NCI-H128 (cell line): ENCODE measurements around the gene BNC2.
A peak's percentile ranks its signal among the peaks of the same experiment; 100 is the strongest.

Experiments used
- DNase-seq: peaks from one replicate; lab custom pipeline; 2025; ENCODE audit not compliant: unreplicated experiment; lab: John Stamatoyannopoulos, UW

BNC2 gene

GRCh38 chr9:16611001-16611400, 259.5 kb downstream of the BNC2 start:
- no peak for DNase-seq

DNA sequence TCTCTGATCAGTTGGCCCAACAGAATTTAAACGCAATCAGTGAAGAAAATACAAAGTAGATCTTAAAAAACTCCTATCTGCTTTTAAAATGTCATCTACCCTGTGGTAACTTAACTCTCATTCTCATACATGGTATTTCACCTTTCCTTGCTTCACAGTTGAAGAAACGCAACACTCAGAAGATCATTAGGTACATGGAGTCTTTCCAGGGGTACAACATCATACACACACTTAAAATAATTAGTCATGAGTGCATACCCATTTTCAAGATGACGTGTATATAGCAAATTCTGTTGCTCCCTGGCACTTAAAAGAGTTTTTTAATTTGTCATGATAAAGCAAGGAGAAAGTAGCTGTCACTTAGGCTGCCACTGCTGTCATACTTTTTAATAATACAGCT, 259.9 kb downstream of the BNC2 start:
- no peak for DNase-seq

DNA sequence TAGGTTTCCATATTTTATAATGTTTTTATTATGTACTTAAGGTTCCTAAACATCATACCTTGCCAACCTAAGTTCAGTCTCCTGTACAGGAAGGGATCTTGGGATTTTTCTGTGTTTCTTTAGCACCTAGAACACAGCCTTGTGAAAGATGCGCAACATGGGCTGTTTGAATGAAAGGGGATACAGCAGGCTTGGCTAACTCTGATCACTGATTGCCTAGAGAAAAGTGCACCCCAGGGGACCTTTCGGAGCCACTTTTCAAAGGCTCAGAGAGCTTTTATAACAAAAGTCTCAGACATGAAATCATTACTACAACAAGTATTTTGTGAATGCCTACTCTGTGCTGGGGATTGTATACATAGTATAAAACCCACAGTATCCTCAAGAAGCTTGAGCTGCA, 261.6 kb downstream of the BNC2 start:
- DNase-seq, result no peak

DNA sequence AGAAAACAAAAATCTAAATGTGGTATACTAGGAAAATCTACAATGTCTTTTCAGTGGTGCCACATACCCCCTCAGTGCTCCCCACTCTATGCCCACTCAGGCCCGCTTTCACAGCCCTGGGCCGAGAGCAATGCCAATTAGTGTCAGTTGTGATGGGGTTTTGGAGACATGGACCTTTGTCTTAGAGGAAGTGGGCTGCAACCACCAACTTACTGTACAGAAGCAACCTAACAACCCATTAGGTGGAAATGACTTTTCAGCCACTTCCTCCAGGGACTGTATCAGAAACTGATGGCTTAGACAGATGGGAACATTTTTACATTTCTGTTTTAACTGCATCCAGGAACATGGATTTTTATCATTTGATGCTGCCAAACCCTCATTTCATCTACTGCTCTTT, 268.0 kb downstream of the BNC2 start:
- no peak for DNase-seq

GRCh38 chr9:16601991-16602390, 268.5 kb downstream of the BNC2 start:
- DNase-seq, result no peak

GRCh38 chr9:16598316-16598715, 272.2 kb downstream of the BNC2 start:
- DNase-seq, result no peak

DNA sequence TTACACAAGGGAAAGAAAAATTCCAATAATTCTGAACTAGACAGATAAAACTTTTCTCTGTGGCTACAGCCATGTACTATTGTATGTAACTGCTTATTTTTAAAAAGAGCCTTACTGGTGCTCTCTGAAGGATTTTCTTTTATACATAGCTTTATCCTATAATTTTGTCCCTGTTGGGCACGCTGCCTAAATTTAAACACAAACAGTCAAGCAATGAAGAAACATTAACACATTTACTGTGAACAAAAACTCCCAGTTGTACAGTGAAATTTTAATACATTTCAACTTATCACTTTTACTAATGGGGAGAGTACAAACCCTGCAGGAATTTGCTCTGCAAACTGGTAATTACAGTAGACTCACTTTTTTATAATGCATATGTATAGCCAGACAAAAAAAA, 273.3 kb downstream of the BNC2 start:
- DNase-seq, result no peak

GRCh38 chr9:16595227-16595626, 275.2 kb downstream of the BNC2 start:
- no peak for DNase-seq

GRCh38 chr9:16594787-16595186, 275.7 kb downstream of the BNC2 start:
- no peak for DNase-seq

- DNase-seq, result no peak
These were observed 276.7 kb downstream of the BNC2 start for GRCh38 chr9:16593746-16594145.

DNA sequence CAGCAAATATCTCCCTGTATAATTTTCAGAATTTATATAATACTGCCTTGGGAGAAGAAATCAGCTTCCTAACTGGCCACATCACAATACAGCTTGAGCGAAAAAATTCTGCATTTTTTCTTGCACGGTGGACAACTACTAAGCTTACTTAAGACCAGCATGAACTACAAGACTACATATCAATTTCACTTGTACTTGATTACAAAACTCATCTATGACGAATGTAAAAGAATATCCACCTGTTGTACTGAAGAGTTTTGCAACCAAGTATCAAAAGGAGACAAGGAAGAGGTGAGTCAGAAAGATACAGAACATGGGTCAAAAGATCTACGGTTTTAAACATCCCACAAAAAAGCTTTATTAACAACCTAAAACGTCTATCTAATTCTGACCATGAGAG, 279.4 kb downstream of the BNC2 start:
- no peak for DNase-seq

DNA sequence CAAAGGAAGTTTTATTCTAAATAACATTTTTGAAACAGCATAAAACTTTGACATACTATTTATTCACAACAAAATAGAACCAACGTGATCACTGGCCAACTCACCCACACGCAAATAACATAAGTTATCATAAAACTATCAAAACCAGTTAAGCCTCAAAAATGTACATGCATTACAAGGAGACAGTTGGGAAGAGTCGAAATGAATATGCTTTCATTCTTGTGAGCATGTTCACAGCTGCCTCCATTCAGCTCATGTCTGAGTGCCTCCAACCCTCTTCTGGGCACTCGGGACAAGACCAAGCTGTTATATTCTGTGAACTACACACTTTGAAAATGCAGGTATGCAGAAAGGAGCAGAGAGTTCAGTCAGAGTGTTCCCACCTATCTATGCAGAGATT, 284.9 kb downstream of the BNC2 start:
- DNase-seq, result no peak

DNA sequence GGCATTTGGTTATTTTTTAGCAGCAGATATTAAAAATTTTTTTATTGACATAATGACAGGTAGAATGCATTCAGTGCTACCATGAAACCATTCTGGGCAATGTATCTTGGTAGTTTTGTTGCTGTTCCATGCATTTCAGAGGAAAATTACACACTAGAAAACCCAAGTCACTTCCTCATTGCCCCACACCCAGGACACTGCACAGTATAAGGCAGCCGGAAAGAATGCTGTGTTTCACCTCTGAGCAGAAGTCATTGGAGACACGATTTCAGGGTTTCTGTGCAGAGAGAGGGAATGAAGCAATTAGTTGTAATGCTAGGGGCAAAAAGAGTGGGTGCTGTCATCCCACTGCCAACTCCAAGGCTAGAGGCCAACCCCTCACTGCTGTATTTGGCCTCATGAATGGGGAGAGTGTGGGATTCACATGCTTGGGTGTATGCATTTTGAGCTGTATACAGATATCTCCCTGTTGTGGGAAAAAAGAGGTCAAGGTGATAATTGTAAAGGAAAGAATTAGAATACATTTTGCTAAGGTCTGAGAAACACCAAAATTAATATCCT, 290.5 kb downstream of the BNC2 start:
- no peak for DNase-seq

GRCh38 chr9:16575986-16576245, 294.6 kb downstream of the BNC2 start:
- DNase-seq, result no peak

GRCh38 chr9:16575142-16575985, 295.1 kb downstream of the BNC2 start:
- no peak for DNase-seq

- DNase-seq, result peak; percentile 49
These were observed 298.3 kb downstream of the BNC2 start for GRCh38 chr9:16572005-16572734.

- peak; percentile 33 for DNase-seq
These were observed 299.2 kb downstream of the BNC2 start for GRCh38 chr9:16571127-16571802.

DNA sequence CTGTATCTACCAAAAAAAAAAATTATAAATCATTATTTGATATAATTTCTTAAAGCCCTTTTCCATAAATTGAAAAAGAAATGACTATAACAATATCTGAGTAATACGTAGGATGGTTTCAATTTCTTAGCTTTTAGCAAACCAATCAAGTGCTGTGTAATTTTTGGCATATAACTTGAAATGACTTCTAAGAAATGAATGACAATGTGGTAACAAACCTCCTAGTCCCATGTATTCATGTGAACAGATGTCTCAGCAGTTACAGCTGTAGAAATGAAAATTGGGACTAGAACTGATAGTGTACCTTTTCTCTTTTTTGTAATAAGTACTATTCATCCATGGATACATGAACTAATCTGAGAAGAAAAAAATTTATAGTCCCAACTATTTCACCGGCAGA, 307.0 kb downstream of the BNC2 start:
- no peak for DNase-seq

DNA sequence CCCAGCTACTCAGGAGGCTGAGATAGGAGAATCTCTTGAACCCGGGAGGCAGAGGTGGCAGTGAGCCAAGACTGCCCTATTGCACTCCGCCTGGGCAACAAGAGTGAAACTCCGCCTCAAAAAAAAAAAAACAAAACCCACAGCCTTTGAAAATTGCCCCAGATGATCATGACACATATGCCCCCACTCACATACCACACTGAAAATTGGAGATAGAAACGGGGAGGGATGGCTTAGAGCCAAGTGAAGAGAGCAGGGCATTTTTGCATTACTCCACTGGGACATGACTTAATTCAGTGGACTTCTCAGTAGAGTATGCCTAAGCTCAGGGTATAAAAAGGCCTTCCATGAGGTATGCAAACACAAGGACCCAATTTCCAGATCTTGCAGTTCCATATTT, 309.3 kb downstream of the BNC2 start:
- no peak for DNase-seq

- DNase-seq, result no peak
These were observed 310.9 kb downstream of the BNC2 start for GRCh38 chr9:16559418-16560188.

DNA sequence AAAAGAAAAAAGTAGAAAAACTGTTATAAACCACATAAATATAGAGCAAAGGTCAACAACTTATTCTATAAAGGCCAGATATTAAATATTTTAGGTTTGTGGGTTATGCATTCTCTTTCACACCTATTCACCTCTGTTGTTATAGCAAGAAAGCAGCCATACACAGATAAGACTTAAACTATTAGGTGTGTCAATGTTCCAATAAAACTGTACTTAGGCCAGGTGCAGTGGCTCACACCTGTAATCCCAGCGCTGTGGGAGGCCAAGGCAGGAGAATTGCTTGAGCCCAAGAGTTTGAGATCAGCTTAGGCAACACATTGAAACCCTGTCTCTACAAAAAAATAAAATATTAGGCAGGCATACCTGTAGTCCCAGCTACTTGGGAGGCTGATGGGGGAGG, 314.7 kb downstream of the BNC2 start:
- no peak for DNase-seq
